Fibroblast of pulmonary artery (primary cell): Measurements from ENCODE around the gene OSBPL6.

ENCODE experiments used
- DNase-seq: peaks from one replicate; pipeline ENCODE4 v3.0.0-alpha.2; 2010; ENCODE audit warnings: low read depth
- H3K4me3 ChIP-seq: replicated peaks from 2 replicates; pipeline ENCODE4 v1.5.1; 2011; ENCODE audit warnings: low read depth, mild to moderate bottlenecking, control low read depth, low read length, moderate library complexity
- CTCF ChIP-seq: IDR thresholded peaks from 2 replicates; pipeline ENCODE4 v1.5.1; 2011; ENCODE audit warnings: mild to moderate bottlenecking, control low read depth, low read length, inconsistent platforms; ENCODE audit errors: missing control alignments

The OSBPL6 gene

GRCh38 chr2:178291703-178292102 lies 97.4 kb downstream of the OSBPL6 start:
- no peak for DNase-seq
- no peak for TF ChIP-seq CTCF
- no peak overlapping the region for H3K4me3 ChIP-seq

- no peak overlapping the region for H3K4me3 ChIP-seq
- TF ChIP-seq CTCF = no peak
- DNase-seq = no peak
These were observed 98.3 kb downstream of the OSBPL6 start for GRCh38 chr2:178292586-178292985.

- no peak for DNase-seq
- H3K4me3 ChIP-seq = no peak overlapping the region
- no peak for TF ChIP-seq CTCF
These were observed 100.8 kb downstream of the OSBPL6 start for GRCh38 chr2:178295115-178295514.

GRCh38 chr2:178295906-178296305 lies 101.6 kb downstream of the OSBPL6 start:
- H3K4me3 ChIP-seq = no peak overlapping the region
- no peak for TF ChIP-seq CTCF
- DNase-seq = no peak

- no peak overlapping the region for H3K4me3 ChIP-seq
- no peak for DNase-seq
- no peak for TF ChIP-seq CTCF
These were observed 102.2 kb downstream of the OSBPL6 start for GRCh38 chr2:178296394-178297090.

GRCh38 chr2:178297091-178297411 lies 102.7 kb downstream of the OSBPL6 start:
- no peak for TF ChIP-seq CTCF
- DNase-seq = no peak
- H3K4me3 ChIP-seq = no peak overlapping the region

GRCh38 chr2:178298785-178299212 lies 104.5 kb downstream of the OSBPL6 start:
- no peak overlapping the region for H3K4me3 ChIP-seq
- peak; percentile 93 for DNase-seq
- no peak for TF ChIP-seq CTCF
